NB4 (cell line): Measurements from ENCODE around the gene ALOX12.
"Not testable (repeated sequence)": the region's sequence is repeated elsewhere in the genome, so short reads cannot be mapped to it uniquely, and the experiment has no call there.

ENCODE experiments used
- DNase-seq: peaks from one replicate; pipeline ENCODE4 v3.0.0; 2010; ENCODE audit warnings: low read depth
- H3K4me3 ChIP-seq: one replicate; pipeline ENCODE4 v1.5.1; 2011; ENCODE audit warnings: mild to moderate bottlenecking, low read depth, low read length, moderate library complexity
- CTCF ChIP-seq: IDR thresholded peaks from one replicate; pipeline ENCODE4 v1.5.1; 2012; ENCODE audit warnings: low read depth, low read length
- MAX ChIP-seq: IDR thresholded peaks from 2 replicates; pipeline ENCODE4 v1.6.1; 2011; ENCODE audit warnings: low read depth, low read length
- MYC ChIP-seq: IDR thresholded peaks from 2 replicates; pipeline ENCODE4 v1.6.1; 2011; ENCODE audit warnings: low read depth, low read length
- POLR2A ChIP-seq: IDR thresholded peaks from 2 replicates; pipeline ENCODE4 v1.6.1; 2011; ENCODE audit warnings: mild to moderate bottlenecking; ENCODE audit not compliant: insufficient read length; ENCODE audit errors: extremely low read depth

ALOX12 gene

GRCh38 chr17:6995500-6996255 is at the start of gene ALOX12:
TSS of gene ALOX12 (plus strand) at chr17:6996049. CDS start at chr17:6996118, 69 bp downstream.
- DNase-seq: no peak
- no peak within 1 kb of the TSS for H3K4me3 ChIP-seq
- TF ChIP-seq CTCF (no peak), MAX (no peak), POLR2A (no peak), MYC (no peak)

GRCh38 chr17:6947745-6948144 is 48.1 kb upstream of the ALOX12 start:
- TF ChIP-seq MYC (no peak), CTCF (no peak), MAX (no peak)
- no peak overlapping the region for H3K4me3 ChIP-seq
- no peak for DNase-seq

- TF ChIP-seq MAX (peak; percentile 64), CTCF (no peak)
- peak; percentile 85 for DNase-seq
These were observed 47.3 kb upstream of the ALOX12 start for GRCh38 chr17:6948562-6948961.

GRCh38 chr17:6948976-6949375 is 46.9 kb upstream of the ALOX12 start:
- TF ChIP-seq MYC: no peak
- TF ChIP-seq POLR2A: no peak
- no peak for TF ChIP-seq CTCF
- no peak for TF ChIP-seq MAX
- DNase-seq: no peak
- no peak overlapping the region for H3K4me3 ChIP-seq

More at GRCh38 chr17:6948562-6948961, 47.3 kb upstream of the ALOX12 start:
- no peak overlapping the region for H3K4me3 ChIP-seq

- DNase-seq, H3K4me3 ChIP-seq: not testable (repeated sequence)
These were observed 44.9 kb upstream of the ALOX12 start for GRCh38 chr17:6950938-6951337.

- TF ChIP-seq POLR2A (no peak), MYC (no peak), CTCF (no peak), MAX (no peak)
- no peak for DNase-seq
- no peak overlapping the region for H3K4me3 ChIP-seq
These were observed 42.2 kb upstream of the ALOX12 start for GRCh38 chr17:6953689-6954088.
